GM23338 (cell line): Measurements from ENCODE around the gene KCNJ10. TPM values are rescaled to one million over a fixed set of nuclear protein-coding genes. Genes with fewer than 3 reads are reported as not detected.
A peak's percentile ranks its signal among the peaks of the same experiment; 100 is the strongest.

Source experiments
- ATAC-seq: fragments of 200-7000 bp; cut with Tn5 transposase; 3 replicates; pipeline ENCODE4 v1.9.1; 2020
- DNase-seq: peaks from one replicate; pipeline ENCODE4 v3.0.0-alpha.2; 2015; ENCODE audit warnings: low spot score
- H2AFZ ChIP-seq: fragments of 200-600 bp; sonication (generic); 2 replicates; pipeline ENCODE4 v1.8.0; 2016; ENCODE audit warnings: antibody characterized with exemption, mild to moderate bottlenecking, moderate library complexity
- H3F3A ChIP-seq: fragments of 200-600 bp; sonication (generic); replicated peaks from 2 replicates; pipeline ENCODE4 v1.8.0; 2017; ENCODE audit warnings: antibody characterized with exemption, mixed run types, low read depth
- H3K27ac ChIP-seq: fragments of 200-600 bp; sonication (generic); 2 replicates; pipeline ENCODE4 v1.6.1; 2016; ENCODE audit warnings: low read depth
- H3K27me3 ChIP-seq: fragments of 200-600 bp; sonication (generic); 2 replicates; pipeline ENCODE4 v1.8.0; 2016; ENCODE audit warnings: mild to moderate bottlenecking, mixed run types, moderate library complexity; ENCODE audit not compliant: insufficient read depth
- H3K36me3 ChIP-seq: fragments of 200-600 bp; sonication (generic); 2 replicates; pipeline ENCODE4 v1.8.0; 2016; ENCODE audit warnings: mild to moderate bottlenecking; ENCODE audit not compliant: insufficient read depth
- H3K4me1 ChIP-seq: fragments of 200-600 bp; sonication (generic); 2 replicates; pipeline ENCODE4 v1.8.0; 2016; ENCODE audit warnings: mild to moderate bottlenecking, moderate library complexity; ENCODE audit not compliant: insufficient read depth
- H3K4me2 ChIP-seq: fragments of 200-600 bp; sonication (generic); 2 replicates; pipeline ENCODE4 v1.7.1; 2017; ENCODE audit warnings: mixed run types
- H3K4me3 ChIP-seq: fragments of 200-600 bp; sonication (generic); 2 replicates; pipeline ENCODE4 v1.6.1; 2016; ENCODE audit warnings: mixed run types
- H3K79me2 ChIP-seq: fragments of 200-600 bp; sonication (generic); replicated peaks from 2 replicates; pipeline ENCODE4 v1.8.0; 2017; ENCODE audit warnings: mild to moderate bottlenecking; ENCODE audit not compliant: insufficient read depth
- H3K9me2 ChIP-seq: fragments of 200-600 bp; sonication (generic); 2 replicates; pipeline ENCODE4 v1.8.0; 2017; ENCODE audit not compliant: insufficient read depth
- H4K20me1 ChIP-seq: fragments of 200-600 bp; sonication (generic); replicated peaks from 2 replicates; pipeline ENCODE4 v1.8.0; 2017; ENCODE audit warnings: mild to moderate bottlenecking; ENCODE audit not compliant: insufficient read depth
- H3K27ac Mint-ChIP-seq: 2 replicates; pipeline ENCODE4 v1.8.0; 2020; ENCODE audit warnings: inconsistent platforms, mild to moderate bottlenecking, moderate library complexity, mixed read lengths
- H3K27me3 Mint-ChIP-seq: 3 replicates; pipeline ENCODE4 v1.8.0; 2022; ENCODE audit warnings: low read depth, mild to moderate bottlenecking, moderate library complexity, mixed read lengths, inconsistent platforms; ENCODE audit not compliant: insufficient read depth, poor library complexity
- H3K36me3 Mint-ChIP-seq: 3 replicates; pipeline ENCODE4 v1.8.0; 2021; ENCODE audit warnings: low read depth, mild to moderate bottlenecking, inconsistent platforms, moderate library complexity, mixed read lengths
- H3K4me1 Mint-ChIP-seq: 3 replicates; pipeline ENCODE4 v1.8.0; 2020; ENCODE audit warnings: mild to moderate bottlenecking, inconsistent platforms, mixed read lengths
- H3K4me3 Mint-ChIP-seq: 3 replicates; pipeline ENCODE4 v1.8.0; 2021; ENCODE audit warnings: moderate library complexity, mild to moderate bottlenecking, inconsistent platforms, mixed read lengths
- H3K9me3 Mint-ChIP-seq: 3 replicates; pipeline ENCODE4 v1.8.0; 2020; ENCODE audit warnings: moderate library complexity, mild to moderate bottlenecking, inconsistent platforms, mixed read lengths
- CREB1 ChIP-seq: fragments of 250-450 bp; sonication (Bioruptor Pico); IDR thresholded peaks from 2 replicates; pipeline ENCODE4 v1.5.0; 2020; ENCODE audit warnings: low read depth, mild to moderate bottlenecking, moderate library complexity
- CTCF ChIP-seq, 2 experiments: fragments of 200-600 bp in 1 of 2; sonication (generic) in 1 of 2; conservative IDR thresholded peaks; 2 replicates each; pipeline versions ENCODE4 v1.5.1 to v1.6.1; 2016 to 2017; ENCODE audit warnings: antibody characterized with exemption in 2 of 2, low read depth in 2 of 2, mild to moderate bottlenecking in 2 of 2, moderate library complexity in 1 of 2
- ETS1 ChIP-seq: IDR thresholded peaks from 2 replicates; pipeline ENCODE4 v1.6.1; 2016; ENCODE audit warnings: antibody characterized with exemption
- EZH2 ChIP-seq: fragments of 200-600 bp; sonication (generic); IDR thresholded peaks from one replicate; pipeline ENCODE4 v1.8.0; 2017; ENCODE audit warnings: antibody characterized with exemption, mild to moderate bottlenecking, low read depth; ENCODE audit not compliant: unreplicated experiment
- EZH2phosphoT487 ChIP-seq: fragments of 200-600 bp; sonication (generic); IDR thresholded peaks from one replicate; pipeline ENCODE4 v1.8.1; 2018; ENCODE audit warnings: antibody characterized with exemption; ENCODE audit not compliant: unreplicated experiment
- JUNB ChIP-seq: IDR thresholded peaks from one replicate; pipeline ENCODE4 v1.6.1; 2016; ENCODE audit warnings: antibody characterized with exemption; ENCODE audit not compliant: unreplicated experiment
- NANOG ChIP-seq: IDR thresholded peaks from 2 replicates; pipeline ENCODE4 v1.6.1; 2016; ENCODE audit warnings: antibody characterized with exemption, borderline replicate concordance
- POLR2AphosphoS5 ChIP-seq: IDR thresholded peaks from 2 replicates; pipeline ENCODE4 v1.6.1; 2016; ENCODE audit warnings: antibody characterized with exemption, low read depth
- REST ChIP-seq: IDR thresholded peaks from one replicate; pipeline ENCODE4 v1.6.1; 2018; ENCODE audit warnings: antibody characterized with exemption; ENCODE audit not compliant: unreplicated experiment
- STAT1 ChIP-seq: IDR thresholded peaks from one replicate; pipeline ENCODE4 v1.6.1; 2016; ENCODE audit warnings: antibody characterized with exemption; ENCODE audit not compliant: unreplicated experiment
- ZNF114 ChIP-seq: fragments of 250-450 bp; sonication (Bioruptor Pico); IDR thresholded peaks from 2 replicates; pipeline ENCODE4 v1.5.0; 2020; ENCODE audit warnings: mild to moderate bottlenecking, moderate library complexity
- ZNF331 ChIP-seq: fragments of 250-450 bp; sonication (Bioruptor Pico); IDR thresholded peaks from 2 replicates; pipeline ENCODE4 v1.5.0; 2020; ENCODE audit warnings: low read depth, mild to moderate bottlenecking, moderate library complexity
- ZNF462 ChIP-seq: fragments of 250-450 bp; sonication (Bioruptor Pico); IDR thresholded peaks from 2 replicates; pipeline ENCODE4 v1.5.0; 2020; ENCODE audit warnings: mild to moderate bottlenecking, moderate library complexity
- polyA plus RNA-seq: library from polyadenylated mRNA; unstranded; fragments of >200 nt; fragmentation: Nextera tagmentation; extraction: Ambion mirVana; gene quantifications from 2 replicates; pipeline ENCODE4 v1.2.1, GENCODE V29; 2016
- total RNA-seq: library from RNA; depleted of rRNA; stranded (reverse); fragments of >200 nt; shearing (Covaris generic); gene quantifications from 2 replicates; pipeline ENCODE4 v1.2.3, GENCODE V29; 2014

The KCNJ10 gene
- total and polyA plus RNA-seq, 2 experiments from 2014 or later: 1.4 to 2.8 TPM

- peak overlapping the region; percentile 83; the same call in 1 of the 2 replicates for H2AFZ ChIP-seq
- H3K36me3 Mint-ChIP-seq: peaks cover 12% of the 10 kb centered on the region
- no peaks in the 10 kb centered on the region for H3K9me2 ChIP-seq
- peak overlapping the region; percentile 79 for H3K4me2 ChIP-seq
- H3K4me1 ChIP-seq: no peaks in the 10 kb centered on the region
- H3F3A ChIP-seq: peaks cover 5% of the 10 kb centered on the region
- DNase-seq: peak; percentile 95
- H3K4me3 ChIP-seq: peak overlapping the region; percentile 57
- no peaks in the 10 kb centered on the region; the same call in 1 of the 2 replicates for H4K20me1 ChIP-seq
- peak; percentile 80 for ATAC-seq
- no peaks in the 10 kb centered on the region; the same call in 2 of the 3 replicates for H3K9me3 Mint-ChIP-seq
- no peak overlapping the region for H3K27ac Mint-ChIP-seq
- H3K79me2 ChIP-seq: no peaks in the 10 kb centered on the region
- TF ChIP-seq CTCF (conservative IDR thresholded peaks at IDR 0.05; ENCODE audit: low read depth in 2 of 2) (peak; percentile 64 to 96), CREB1 (CRISPR knock-in tag) (peak; percentile 76), NANOG (no peak), STAT1 (no peak), ZNF331 (CRISPR knock-in tag) (no peak), REST (no peak), ETS1 (no peak), ZNF462 (CRISPR knock-in tag) (peak; percentile 60; the same call in 1 of the 2 replicates), POLR2AphosphoS5 (peak; percentile 50), JUNB (no peak), EZH2phosphoT487 (no peak), ZNF114 (CRISPR knock-in tag) (peak; percentile 39; the same call in 1 of the 2 replicates), EZH2 (no peak)
- H3K36me3 ChIP-seq: no peaks in the 10 kb centered on the region
- H3K27me3 ChIP-seq: peaks cover 55% of the 10 kb centered on the region
- H3K4me3 Mint-ChIP-seq: peak overlapping the region; percentile 35
- H3K27me3 Mint-ChIP-seq: peaks cover 44% of the 10 kb centered on the region
- no peak overlapping the region for H3K27ac ChIP-seq
- peaks cover 17% of the 10 kb centered on the region for H3K4me1 Mint-ChIP-seq
Measured at GRCh38 chr1:160083968-160084770, 14.2 kb upstream of the KCNJ10 start.
